SK-N-SH (cell line): ENCODE results near the gene TMEM30A. TPM values are rescaled to one million over a fixed set of nuclear protein-coding genes. Genes with fewer than 3 reads are reported as not detected.

Experiments used
- CTCF ChIA-PET: fragments of 300-600, 350-600 bp; formaldehyde crosslinking; extraction: SDS; loops from one replicate; lab custom pipeline; 2021; lab: Yijun Ruan, JAX
- POLR2A ChIA-PET: fragments of 350-600 bp; sonication (Branson Sonifier 250); formaldehyde crosslinking; extraction: SDS; loops from one replicate; lab custom pipeline; 2020; ENCODE audit warnings: antibody characterized with exemption, inconsistent platforms; lab: Yijun Ruan, JAX
- DNase-seq: peaks from one replicate; pipeline ENCODE4 v3.0.0; 2012
- H2AFZ ChIP-seq: fragments of 200-600 bp; sonication (generic); 2 replicates; pipeline ENCODE4 v1.8.1; 2016; ENCODE audit warnings: antibody characterized with exemption, mild to moderate bottlenecking, low read depth
- H3F3A ChIP-seq: fragments of 200-600 bp; sonication (generic); replicated peaks from 2 replicates; pipeline ENCODE3; 2016; ENCODE audit warnings: antibody characterized with exemption, mild to moderate bottlenecking; ENCODE audit not compliant: insufficient read depth
- H3K27ac ChIP-seq, 2 experiments: fragments of 200-500 bp in 1 of 2; fragments of 200-600 bp in 1 of 2; sonication (Bioruptor generic) in 1 of 2; sonication (generic), shearing (Covaris generic) in 1 of 2; 2 replicates each; pipeline versions ENCODE4 v1.5.1 to v1.6.1; 2014 to 2016; ENCODE audit warnings: low read depth in 2 of 2, inconsistent platforms in 1 of 2, low read length in 1 of 2, mild to moderate bottlenecking in 1 of 2, mixed read lengths in 1 of 2
- H3K27me3 ChIP-seq: fragments of 200-600 bp; sonication (generic), shearing (Covaris generic); 2 replicates; pipeline ENCODE4 v1.6.1; 2016; ENCODE audit warnings: mixed run types; ENCODE audit not compliant: insufficient read depth
- H3K36me3 ChIP-seq, 2 experiments: fragments of 200-500 bp in 1 of 2; fragments of 200-600 bp in 1 of 2; sonication (Bioruptor generic) in 1 of 2; sonication (generic) in 1 of 2; replicated peaks in 1 of 2; 2 replicates each; pipeline versions ENCODE3 to v1.5.1; 2014 to 2016; ENCODE audit warnings: low read length in 1 of 2, mild to moderate bottlenecking in 1 of 2; ENCODE audit not compliant: insufficient read depth in 2 of 2, control insufficient read depth in 1 of 2
- H3K4me1 ChIP-seq, 2 experiments: fragments of 200-500 bp in 1 of 2; fragments of 200-600 bp in 1 of 2; sonication (Bioruptor generic) in 1 of 2; sonication (generic), shearing (Covaris generic) in 1 of 2; 2 replicates each; pipeline versions ENCODE4 v1.5.1 to v1.6.1; 2014 to 2016; ENCODE audit warnings: low read depth in 1 of 2, low read length in 1 of 2, mixed run types in 1 of 2; ENCODE audit not compliant: insufficient read depth in 2 of 2, control insufficient read depth in 1 of 2
- H3K4me2 ChIP-seq: fragments of 200-600 bp; sonication (generic), shearing (Covaris generic); 2 replicates; pipeline ENCODE4 v1.6.1; 2017; ENCODE audit warnings: mixed run types
- H3K4me3 ChIP-seq, 2 experiments: fragments of 200-500 bp in 1 of 2; fragments of 200-600 bp in 1 of 2; sonication (Bioruptor generic) in 1 of 2; sonication (generic), shearing (Covaris generic) in 1 of 2; 2 replicates each; pipeline versions ENCODE4 v1.5.1 to v1.8.1; 2014 to 2016; ENCODE audit warnings: low read depth in 2 of 2, inconsistent platforms in 1 of 2, low read length in 1 of 2, mild to moderate bottlenecking in 1 of 2, mixed read lengths in 1 of 2, moderate library complexity in 1 of 2
- H3K79me2 ChIP-seq: fragments of 200-600 bp; sonication (generic); 2 replicates; pipeline ENCODE4 v1.8.1; 2017; ENCODE audit warnings: mild to moderate bottlenecking; ENCODE audit not compliant: insufficient read depth
- H3K9ac ChIP-seq: fragments of 200-600 bp; sonication (generic); 2 replicates; pipeline ENCODE4 v1.6.1; 2017; ENCODE audit warnings: mixed run types
- H3K9me2 ChIP-seq: fragments of 200-600 bp; sonication (generic); 2 replicates; pipeline ENCODE4 v1.6.1; 2017; ENCODE audit warnings: mixed run types
- H3K9me3 ChIP-seq: fragments of 200-600 bp; sonication (generic); 2 replicates; pipeline ENCODE4 v1.6.1; 2017; ENCODE audit warnings: mixed run types, mild to moderate bottlenecking, moderate library complexity
- H4K20me1 ChIP-seq: fragments of 200-600 bp; sonication (generic); 2 replicates; pipeline ENCODE4 v1.6.1; 2017; ENCODE audit warnings: mild to moderate bottlenecking, mixed run types; ENCODE audit not compliant: insufficient read depth
- ELF1 ChIP-seq: IDR thresholded peaks from 2 replicates; pipeline ENCODE4 v1.4.0; 2012
- EP300 ChIP-seq, 2 experiments: IDR thresholded peaks; 2 replicates each; pipeline versions ENCODE4 v1.4.0 to v1.6.1; 2012; ENCODE audit warnings: borderline replicate concordance in 1 of 2, low read depth in 1 of 2, low read length in 1 of 2
- EZH2phosphoT487 ChIP-seq: fragments of 200-600 bp; sonication (generic); IDR thresholded peaks from 2 replicates; pipeline ENCODE4 v1.6.1; 2017; ENCODE audit warnings: low read depth, mixed run types, mild to moderate bottlenecking, antibody characterized with exemption, moderate library complexity, borderline replicate concordance
- GATA2 ChIP-seq: sonication (generic); formaldehyde crosslinking; IDR thresholded peaks from 2 replicates; pipeline ENCODE4 v1.5.0; 2020; ENCODE audit warnings: mild to moderate bottlenecking, missing genetic modification reagents
- JUND ChIP-seq: IDR thresholded peaks from 2 replicates; pipeline ENCODE4 v1.4.0; 2012
- MAX ChIP-seq: IDR thresholded peaks from 2 replicates; pipeline ENCODE4 v1.4.0; 2012; ENCODE audit warnings: low read depth
- MEF2A ChIP-seq: IDR thresholded peaks from 2 replicates; pipeline ENCODE4 v1.4.0; 2012; ENCODE audit warnings: low read depth, borderline replicate concordance
- MXI1 ChIP-seq: IDR thresholded peaks from 2 replicates; pipeline ENCODE4 v1.6.1; 2012; ENCODE audit warnings: mild to moderate bottlenecking, low read depth, low read length, improper control_type of control experiment
- NFIC ChIP-seq: IDR thresholded peaks from 2 replicates; pipeline ENCODE4 v1.4.0; 2012; ENCODE audit warnings: borderline replicate concordance
- PBX3 ChIP-seq: IDR thresholded peaks from 2 replicates; pipeline ENCODE4; 2012
- POLR2AphosphoS5 ChIP-seq: IDR thresholded peaks from 2 replicates; pipeline ENCODE4 v1.6.1; 2012; ENCODE audit warnings: low read depth, low read length
- RAD21 ChIP-seq: IDR thresholded peaks from 2 replicates; pipeline ENCODE4 v1.6.1; 2012; ENCODE audit warnings: mild to moderate bottlenecking, low read length
- RCOR1 ChIP-seq: fragments of 150-350 bp; IDR thresholded peaks from 2 replicates; pipeline ENCODE4 v1.6.1; 2017; ENCODE audit warnings: antibody characterized with exemption, low read length
- REST ChIP-seq: IDR thresholded peaks from 2 replicates; pipeline ENCODE4 v1.6.1; 2012; ENCODE audit warnings: mild to moderate bottlenecking, low read depth, low read length, moderate library complexity
- RFX5 ChIP-seq: IDR thresholded peaks from 2 replicates; pipeline ENCODE4 v1.6.1; 2012; ENCODE audit warnings: mild to moderate bottlenecking, improper control_type of control experiment, low read length
- TAF1 ChIP-seq: IDR thresholded peaks from 2 replicates; pipeline ENCODE4 v1.6.1; 2012; ENCODE audit warnings: low read depth, mild to moderate bottlenecking, low read length, moderate library complexity, borderline replicate concordance
- TCF12 ChIP-seq: IDR thresholded peaks from 2 replicates; pipeline ENCODE4 v1.4.0; 2012
- USF1 ChIP-seq: IDR thresholded peaks from 2 replicates; pipeline ENCODE4 v1.4.0; 2012; ENCODE audit warnings: low read depth, borderline replicate concordance
- YY1 ChIP-seq: IDR thresholded peaks from 2 replicates; pipeline ENCODE4 v1.4.0; 2012; ENCODE audit warnings: low read depth, mild to moderate bottlenecking
- WGBS: methylation state at CpG from one replicate; pipeline ENCODE4 v1.1.6; 2017; ENCODE audit warnings: low lambda C conversion rate; 5-methylcytosine and 5-hydroxymethylcytosine counted together
- polyA plus RNA-seq, 3 experiments: library from polyadenylated mRNA; depleted of rRNA; stranded (reverse); fragments of >200 nt; gene quantifications; 2 replicates each; pipeline ENCODE4 v1.2.3, GENCODE V29; 2012

The TMEM30A gene
- polyA plus RNA-seq, 1 of the 3 experiments (the other 2 are of a cell fraction), result 22.8 TPM

- Histone ChIP-seq H3K4me2 (no peak overlapping the region), H3K4me3 (no peak overlapping the region), H3K9ac (no peak overlapping the region), H3K4me1 (no peaks in the 10 kb centered on the region; a peak in 1 of 4 replicates), H3K27me3 (no peaks in the 10 kb centered on the region), H3K27ac (0 out of 4 replicates have a peak overlapping the region, but pooled peaks of 1 of the 2 experiments have one; percentile 8), H3K79me2 (peaks cover 92% of the 10 kb centered on the region), H3K9me2 (no peaks in the 10 kb centered on the region)
- CTCF ChIA-PET, result interaction anchor here (0.5 to 3.5 kb wide), 29 partner anchors 8 to 521 kb away, joined by 3 to 51 read pairs (median 5); partner anchors contain the start of genes COX7A2 and TMEM30A
- DNase-seq, result no peak
- TF ChIP-seq EP300 (IDR thresholded peaks at IDR 0.05; ENCODE audit: borderline replicate concordance in 1 of 2, low read depth in 1 of 2, low read length in 1 of 2) (no peak), TCF12 (no peak), GATA2 (CRISPR knock-in tag) (no peak), JUND (no peak), YY1 (no peak), MXI1 (no peak), EZH2phosphoT487 (no peak), RCOR1 (no peak), MAX (no peak), NFIC (no peak), ELF1 (no peak), PBX3 (no peak), USF1 (no peak), TAF1 (no peak), REST (no peak), MEF2A (no peak), RAD21 (no peak), RFX5 (no peak), POLR2AphosphoS5 (no peak)
- TF ChIP-seq, all 33 proteins: peak for 0
- Histone ChIP-seq H3F3A (peaks cover 11% of the 10 kb centered on the region), H2AFZ (no peak overlapping the region), H3K9me3 (no peaks in the 10 kb centered on the region), H4K20me1 (peaks cover 19% of the 10 kb centered on the region), H3K36me3 (peaks cover 25 to 36% of the 10 kb centered on the region in 2 experiments)
- POLR2A ChIA-PET, result no interaction called here
- WGBS, result 74% methylated on average over 4 of the region's 4 CpGs
Observed at GRCh38 chr6:75267461-75267860, 17.1 kb downstream of the TMEM30A start.
